ENCODE measurements around the gene GPRIN1.
A peak's percentile ranks its signal among the peaks of the same experiment; 100 is the strongest.

The GPRIN1 gene

GRCh38 chr5:176644294-176644693 is 34.3 kb upstream of the GPRIN1 start:
- POLR2A ChIA-PET (ENCODE audit: low non-redundant PET) = no interaction called here
- CTCF ChIA-PET = interaction anchor here (0.6 to 0.7 kb wide), 2 partner anchors 60 to 89 kb away, joined by 3 read pairs; no protein-coding TSS in a partner anchor
- TF ChIP-seq, protein P1, sequence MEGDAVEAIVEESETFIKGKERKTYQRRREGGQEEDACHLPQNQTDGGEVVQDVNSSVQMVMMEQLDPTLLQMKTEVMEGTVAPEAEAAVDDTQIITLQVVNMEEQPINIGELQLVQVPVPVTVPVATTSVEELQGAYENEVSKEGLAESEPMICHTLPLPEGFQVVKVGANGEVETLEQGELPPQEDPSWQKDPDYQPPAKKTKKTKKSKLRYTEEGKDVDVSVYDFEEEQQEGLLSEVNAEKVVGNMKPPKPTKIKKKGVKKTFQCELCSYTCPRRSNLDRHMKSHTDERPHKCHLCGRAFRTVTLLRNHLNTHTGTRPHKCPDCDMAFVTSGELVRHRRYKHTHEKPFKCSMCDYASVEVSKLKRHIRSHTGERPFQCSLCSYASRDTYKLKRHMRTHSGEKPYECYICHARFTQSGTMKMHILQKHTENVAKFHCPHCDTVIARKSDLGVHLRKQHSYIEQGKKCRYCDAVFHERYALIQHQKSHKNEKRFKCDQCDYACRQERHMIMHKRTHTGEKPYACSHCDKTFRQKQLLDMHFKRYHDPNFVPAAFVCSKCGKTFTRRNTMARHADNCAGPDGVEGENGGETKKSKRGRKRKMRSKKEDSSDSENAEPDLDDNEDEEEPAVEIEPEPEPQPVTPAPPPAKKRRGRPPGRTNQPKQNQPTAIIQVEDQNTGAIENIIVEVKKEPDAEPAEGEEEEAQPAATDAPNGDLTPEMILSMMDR (conservative IDR thresholded peaks at IDR 0.05; ENCODE audit: low read depth) = no peak
- no peak for DNase-seq (ENCODE audit: low spot score)
- H3K27ac ChIP-seq = no peak overlapping the region

- ChIA-PET CTCF (interaction anchor here (0.6 to 0.7 kb wide), 2 partner anchors 59 to 89 kb away, joined by 3 read pairs; no protein-coding TSS in a partner anchor), POLR2A (ENCODE audit: low non-redundant PET) (no interaction called here)
- TF ChIP-seq, protein P1 (conservative IDR thresholded peaks at IDR 0.05; ENCODE audit: low read depth) = no peak
- no peak overlapping the region for H3K27ac ChIP-seq
- no peak for DNase-seq (ENCODE audit: low spot score)
These were observed 33.7 kb upstream of the GPRIN1 start for GRCh38 chr5:176643491-176644219.

GRCh38 chr5:176642675-176643490 is 32.9 kb upstream of the GPRIN1 start:
- H3K27ac ChIP-seq = no peak overlapping the region
- TF ChIP-seq, protein P1 (conservative IDR thresholded peaks at IDR 0.05; ENCODE audit: low read depth) = no peak
- ChIA-PET POLR2A (ENCODE audit: low non-redundant PET) (no interaction called here), CTCF (interaction anchor here (0.7 to 0.8 kb wide), 2 partner anchors 12 to 94 kb away, joined by 3 read pairs; partner anchors contain the start of genes CDHR2 and EIF4E1B)
- DNase-seq (ENCODE audit: low spot score) = no peak

GRCh38 chr5:176640616-176641015 is 30.7 kb upstream of the GPRIN1 start:
- H3K27ac ChIP-seq = no peak overlapping the region
- TF ChIP-seq, protein P1 (conservative IDR thresholded peaks at IDR 0.05; ENCODE audit: low read depth) = no peak
- ChIA-PET POLR2A (ENCODE audit: low non-redundant PET) (no interaction called here), CTCF (no interaction called here)
- DNase-seq (ENCODE audit: low spot score) = no peak

DNA sequence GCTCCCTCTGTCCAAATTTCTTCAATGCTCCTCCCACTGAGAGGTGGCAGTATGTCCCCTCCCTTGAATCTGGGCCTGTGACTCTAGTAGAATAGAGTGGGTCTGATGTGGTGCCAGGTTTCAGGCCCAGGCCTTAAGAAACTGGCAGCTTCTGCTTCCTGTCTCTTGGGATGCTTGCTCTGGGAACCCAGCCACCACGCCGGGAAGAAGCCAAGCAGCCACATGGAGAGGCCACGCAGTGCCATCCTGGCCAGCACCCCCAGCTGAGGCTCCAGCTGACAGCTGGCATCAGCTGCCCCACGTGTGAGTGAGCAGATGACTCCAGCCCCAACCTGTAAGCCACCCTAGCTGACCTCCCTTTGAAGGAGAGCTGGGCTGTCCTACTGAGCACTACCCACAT is 30.0 kb upstream of the GPRIN1 start:
- CTCF ChIA-PET = no interaction called here
- DNase-seq (ENCODE audit: low spot score) = no peak
- POLR2A ChIA-PET (ENCODE audit: low non-redundant PET) = no interaction called here
- TF ChIP-seq, protein P1 (conservative IDR thresholded peaks at IDR 0.05; ENCODE audit: low read depth) = no peak
- peak overlapping the region; percentile 9; the same call in 1 of the 2 replicates for H3K27ac ChIP-seq

DNA sequence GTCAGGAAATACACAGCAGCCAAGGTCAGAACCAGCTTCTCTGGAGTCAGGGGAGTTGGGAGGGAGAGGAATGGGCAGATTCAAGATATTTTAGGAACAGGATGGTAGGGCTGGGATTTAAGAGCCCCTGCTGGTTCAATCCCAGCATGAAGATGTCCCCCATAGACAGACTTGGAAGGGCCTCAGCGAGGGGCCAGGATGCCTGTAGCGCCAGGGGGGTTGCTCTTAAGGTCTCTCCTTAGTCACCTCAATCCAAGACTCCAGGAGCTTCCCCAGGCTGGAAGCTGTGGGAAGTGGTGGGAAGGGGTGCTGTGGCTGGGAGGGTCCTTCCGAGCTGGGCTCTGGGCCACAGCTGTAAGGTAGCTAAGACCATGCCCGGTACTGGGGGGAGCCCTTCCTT is 29.3 kb upstream of the GPRIN1 start:
- ChIA-PET POLR2A (ENCODE audit: low non-redundant PET) (no interaction called here), CTCF (no interaction called here)
- DNase-seq (ENCODE audit: low spot score) = no peak
- TF ChIP-seq, protein P1 (conservative IDR thresholded peaks at IDR 0.05; ENCODE audit: low read depth) = no peak
- H3K27ac ChIP-seq = no peak overlapping the region

Data from RWPE1 (cell line).